ENCODE results near the gene RUBCN.
A peak's percentile ranks its signal among the peaks of the same experiment; 100 is the strongest.

Gene RUBCN

DNA sequence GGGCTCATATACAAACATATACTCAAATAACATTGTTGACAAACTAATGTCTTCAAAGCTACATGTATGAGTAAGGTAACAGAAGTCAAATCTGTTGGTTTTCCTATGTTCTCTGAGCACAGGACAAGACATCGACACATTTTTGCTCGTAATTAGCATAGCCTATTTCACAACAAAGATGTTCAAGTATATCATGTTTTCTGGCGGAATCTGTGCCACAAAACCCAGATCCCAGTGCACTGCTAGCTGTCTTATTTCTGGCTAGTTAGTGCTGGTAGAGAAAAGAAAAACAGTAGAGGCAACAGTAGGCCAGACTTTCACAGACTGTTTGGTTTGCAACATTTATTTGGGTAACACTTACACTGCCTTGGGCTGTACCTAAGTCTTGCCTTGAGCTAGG is 51.2 kb downstream of the RUBCN start:
- H3K9me2 ChIP-seq (replicated peaks; ENCODE audit: low read depth, low read length): no peaks in the 10 kb centered on the region
- no peaks in the 10 kb centered on the region for H3F3A ChIP-seq (ENCODE audit: low read depth)
- H4K20me1 ChIP-seq (ENCODE audit: insufficient read depth, low read length, poor library complexity, severe bottlenecking): no peaks in the 10 kb centered on the region
- H2AFZ ChIP-seq (ENCODE audit: low read length): no peak overlapping the region
- TF ChIP-seq EZH2phosphoT487 (IDR thresholded peaks at IDR 0.05; ENCODE audit: borderline replicate concordance): no peak
- H3K4me2 ChIP-seq (ENCODE audit: low read depth, low read length, poor library complexity, severe bottlenecking): no peak overlapping the region
- H3K79me2 ChIP-seq (ENCODE audit: insufficient read depth, low read length): no peaks in the 10 kb centered on the region
- no peak overlapping the region for H3K9ac ChIP-seq (ENCODE audit: low read depth, low read length, poor library complexity, severe bottlenecking)
- H3K36me3 ChIP-seq (ENCODE audit: insufficient read depth, low read length): no peaks in the 10 kb centered on the region
- no peaks in the 10 kb centered on the region for H3K27me3 ChIP-seq (ENCODE audit: insufficient read depth, low read length, poor library complexity, severe bottlenecking)
- H3K9me3 ChIP-seq (ENCODE audit: insufficient read depth, low read depth, low read length): no peaks in the 10 kb centered on the region
- peaks cover 7% of the 10 kb centered on the region for H3K4me1 ChIP-seq (ENCODE audit: insufficient read depth, low read length, poor library complexity, severe bottlenecking)
- no peak overlapping the region for H3K4me3 ChIP-seq (ENCODE audit: low read length, poor library complexity, severe bottlenecking)

- no peaks in the 10 kb centered on the region for H3K79me2 ChIP-seq (ENCODE audit: insufficient read depth, low read length)
- no peak overlapping the region for H2AFZ ChIP-seq (ENCODE audit: low read length)
- no peaks in the 10 kb centered on the region for H3F3A ChIP-seq (ENCODE audit: low read depth)
- H3K27me3 ChIP-seq (ENCODE audit: insufficient read depth, low read length, poor library complexity, severe bottlenecking): no peaks in the 10 kb centered on the region
- H3K9me2 ChIP-seq (replicated peaks; ENCODE audit: low read depth, low read length): no peaks in the 10 kb centered on the region
- no peaks in the 10 kb centered on the region for H4K20me1 ChIP-seq (ENCODE audit: insufficient read depth, low read length, poor library complexity, severe bottlenecking)
- H3K4me3 ChIP-seq (ENCODE audit: low read length, poor library complexity, severe bottlenecking): no peak overlapping the region
- no peak for TF ChIP-seq EZH2phosphoT487 (IDR thresholded peaks at IDR 0.05; ENCODE audit: borderline replicate concordance)
- TF ChIP-seq, protein P1, sequence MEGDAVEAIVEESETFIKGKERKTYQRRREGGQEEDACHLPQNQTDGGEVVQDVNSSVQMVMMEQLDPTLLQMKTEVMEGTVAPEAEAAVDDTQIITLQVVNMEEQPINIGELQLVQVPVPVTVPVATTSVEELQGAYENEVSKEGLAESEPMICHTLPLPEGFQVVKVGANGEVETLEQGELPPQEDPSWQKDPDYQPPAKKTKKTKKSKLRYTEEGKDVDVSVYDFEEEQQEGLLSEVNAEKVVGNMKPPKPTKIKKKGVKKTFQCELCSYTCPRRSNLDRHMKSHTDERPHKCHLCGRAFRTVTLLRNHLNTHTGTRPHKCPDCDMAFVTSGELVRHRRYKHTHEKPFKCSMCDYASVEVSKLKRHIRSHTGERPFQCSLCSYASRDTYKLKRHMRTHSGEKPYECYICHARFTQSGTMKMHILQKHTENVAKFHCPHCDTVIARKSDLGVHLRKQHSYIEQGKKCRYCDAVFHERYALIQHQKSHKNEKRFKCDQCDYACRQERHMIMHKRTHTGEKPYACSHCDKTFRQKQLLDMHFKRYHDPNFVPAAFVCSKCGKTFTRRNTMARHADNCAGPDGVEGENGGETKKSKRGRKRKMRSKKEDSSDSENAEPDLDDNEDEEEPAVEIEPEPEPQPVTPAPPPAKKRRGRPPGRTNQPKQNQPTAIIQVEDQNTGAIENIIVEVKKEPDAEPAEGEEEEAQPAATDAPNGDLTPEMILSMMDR (conservative IDR thresholded peaks at IDR 0.05; ENCODE audit: low read length): no peak
- no peak overlapping the region for H3K4me2 ChIP-seq (ENCODE audit: low read depth, low read length, poor library complexity, severe bottlenecking)
- peaks cover 7% of the 10 kb centered on the region for H3K4me1 ChIP-seq (ENCODE audit: insufficient read depth, low read length, poor library complexity, severe bottlenecking)
- no peaks in the 10 kb centered on the region for H3K9me3 ChIP-seq (ENCODE audit: insufficient read depth, low read depth, low read length)
- no peak overlapping the region for H3K9ac ChIP-seq (ENCODE audit: low read depth, low read length, poor library complexity, severe bottlenecking)
- H3K36me3 ChIP-seq (ENCODE audit: insufficient read depth, low read length): no peaks in the 10 kb centered on the region
Observed at GRCh38 chr3:197683191-197683590, 53.5 kb downstream of the RUBCN start.

DNA sequence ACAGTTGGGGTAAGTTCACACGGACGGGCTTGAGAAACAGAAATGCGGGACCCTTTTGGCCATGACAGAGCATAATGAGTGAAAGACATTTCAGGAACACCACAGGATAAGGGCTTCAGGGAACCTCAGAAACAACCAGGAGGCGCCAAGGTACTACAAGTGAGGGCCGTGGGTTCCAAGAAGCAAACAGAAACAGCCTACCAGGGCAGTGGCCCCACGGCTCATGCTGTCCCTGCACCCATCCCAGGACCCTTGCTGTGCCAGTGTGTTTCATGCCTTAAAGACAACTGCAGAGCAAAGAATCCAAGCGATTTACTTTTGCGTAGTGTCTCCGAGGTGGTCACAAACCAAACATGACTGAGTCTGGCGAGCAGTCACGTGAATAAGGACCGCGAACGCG is 54.0 kb downstream of the RUBCN start:
- Histone ChIP-seq H3K4me1 (ENCODE audit: insufficient read depth, low read length, poor library complexity, severe bottlenecking) (peaks cover 7% of the 10 kb centered on the region), H3K27me3 (ENCODE audit: insufficient read depth, low read length, poor library complexity, severe bottlenecking) (no peaks in the 10 kb centered on the region), H3K4me2 (ENCODE audit: low read depth, low read length, poor library complexity, severe bottlenecking) (no peak overlapping the region), H2AFZ (ENCODE audit: low read length) (no peak overlapping the region), H3K4me3 (ENCODE audit: low read length, poor library complexity, severe bottlenecking) (no peak overlapping the region), H3K9ac (ENCODE audit: low read depth, low read length, poor library complexity, severe bottlenecking) (no peak overlapping the region), H3K36me3 (ENCODE audit: insufficient read depth, low read length) (no peaks in the 10 kb centered on the region), H3F3A (ENCODE audit: low read depth) (no peaks in the 10 kb centered on the region), H3K9me2 (replicated peaks; ENCODE audit: low read depth, low read length) (no peaks in the 10 kb centered on the region), H4K20me1 (ENCODE audit: insufficient read depth, low read length, poor library complexity, severe bottlenecking) (no peaks in the 10 kb centered on the region), H3K79me2 (ENCODE audit: insufficient read depth, low read length) (no peaks in the 10 kb centered on the region), H3K9me3 (ENCODE audit: insufficient read depth, low read depth, low read length) (no peaks in the 10 kb centered on the region; the same call in 1 of the 2 replicates)
- TF ChIP-seq EZH2phosphoT487 (IDR thresholded peaks at IDR 0.05; ENCODE audit: borderline replicate concordance): no peak
- TF ChIP-seq, protein P1 (conservative IDR thresholded peaks at IDR 0.05; ENCODE audit: low read length): no peak; the same call in 1 of the 2 replicates

DNA sequence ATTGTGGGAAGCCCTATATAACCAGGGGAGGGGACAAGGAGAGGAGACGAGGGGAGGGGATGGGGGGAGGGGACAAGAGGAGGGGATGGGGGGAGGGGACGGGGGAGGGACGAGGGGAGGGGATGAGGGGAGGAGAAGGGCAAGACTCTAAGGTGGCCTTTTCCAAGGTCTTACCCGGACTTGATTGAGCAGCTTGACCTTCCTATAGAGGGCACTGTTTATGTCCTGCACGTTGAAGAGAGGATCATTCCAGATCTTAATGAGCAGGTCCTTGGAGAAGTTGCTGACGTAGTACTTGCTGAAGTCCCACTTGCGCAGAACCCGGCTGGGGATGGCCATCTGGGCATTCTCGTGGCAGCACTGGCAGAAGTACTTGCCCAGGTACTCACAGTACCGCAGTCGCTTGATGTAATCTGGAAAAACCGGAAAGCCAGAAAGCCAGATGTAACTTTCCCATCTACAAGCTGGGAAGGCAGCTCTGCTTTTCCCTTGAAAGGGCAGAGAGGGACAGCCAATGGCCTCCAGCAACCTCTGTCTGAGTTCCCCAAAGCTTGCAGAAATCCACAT is 55.7 kb downstream of the RUBCN start:
- Histone ChIP-seq H3K36me3 (ENCODE audit: insufficient read depth, low read length) (no peaks in the 10 kb centered on the region), H3F3A (ENCODE audit: low read depth) (no peaks in the 10 kb centered on the region), H3K4me1 (ENCODE audit: insufficient read depth, low read length, poor library complexity, severe bottlenecking) (peaks cover 7% of the 10 kb centered on the region), H3K9ac (ENCODE audit: low read depth, low read length, poor library complexity, severe bottlenecking) (no peak overlapping the region), H2AFZ (ENCODE audit: low read length) (no peak overlapping the region), H3K4me3 (ENCODE audit: low read length, poor library complexity, severe bottlenecking) (no peak overlapping the region), H3K9me2 (replicated peaks; ENCODE audit: low read depth, low read length) (no peaks in the 10 kb centered on the region), H3K4me2 (ENCODE audit: low read depth, low read length, poor library complexity, severe bottlenecking) (no peak overlapping the region), H4K20me1 (ENCODE audit: insufficient read depth, low read length, poor library complexity, severe bottlenecking) (no peaks in the 10 kb centered on the region), H3K79me2 (ENCODE audit: insufficient read depth, low read length) (no peaks in the 10 kb centered on the region), H3K27me3 (ENCODE audit: insufficient read depth, low read length, poor library complexity, severe bottlenecking) (no peaks in the 10 kb centered on the region), H3K9me3 (ENCODE audit: insufficient read depth, low read depth, low read length) (no peaks in the 10 kb centered on the region; the same call in 1 of the 2 replicates)
- TF ChIP-seq EZH2phosphoT487 (IDR thresholded peaks at IDR 0.05; ENCODE audit: borderline replicate concordance): no peak
- TF ChIP-seq, protein P1 (conservative IDR thresholded peaks at IDR 0.05; ENCODE audit: low read length): peak; percentile 36
